SHP77 (cell line): ENCODE measurements around the gene SNRPD2.
"Not testable (repeated sequence)": the region's sequence is repeated elsewhere in the genome, so short reads cannot be mapped to it uniquely, and the experiment has no call there.

Experiments used
- DNase-seq, 2 experiments: peaks; one replicate each; lab custom pipeline; 2025; lab: John Stamatoyannopoulos, UW

Gene SNRPD2

GRCh38 chr19:45691516-45692186 is at the start of gene SNRPD2:
Gene SNRPD2, minus strand, starts transcription at chr19:45691953. Its CDS starts 65 bp downstream, at chr19:45691888.
- peak; percentile 89 to 90 for DNase-seq

- no peak for DNase-seq
Measured at GRCh38 chr19:45739498-45740439, 48.0 kb upstream of the SNRPD2 start.

- no peak for DNase-seq
Measured at GRCh38 chr19:45733160-45733810, 41.5 kb upstream of the SNRPD2 start, which contains the start of gene MEIOSIN. Gene MEIOSIN, plus strand, starts transcription at chr19:45733439. Its CDS starts 1,938 bp downstream, at chr19:45735377.

- DNase-seq, result peak; percentile 97
Measured at GRCh38 chr19:45730368-45731288, 38.9 kb upstream of the SNRPD2 start, which contains the start of gene FBXO46. Gene FBXO46, minus strand, starts transcription at chr19:45730896. Its CDS starts 17,401 bp downstream, at chr19:45713495.

- no peak for DNase-seq
Measured at GRCh38 chr19:45729800-45730290, 38.1 kb upstream of the SNRPD2 start.

- DNase-seq, result not testable (repeated sequence)
Measured at GRCh38 chr19:45728683-45729082, 36.9 kb upstream of the SNRPD2 start.

GRCh38 chr19:45720065-45720464 is 28.3 kb upstream of the SNRPD2 start:
- DNase-seq, result not testable (repeated sequence)

GRCh38 chr19:45717983-45718650 is 26.4 kb upstream of the SNRPD2 start:
- no peak for DNase-seq

- peak; percentile 97 to 98 for DNase-seq
Measured at GRCh38 chr19:45717131-45717982, 25.6 kb upstream of the SNRPD2 start.

GRCh38 chr19:45716359-45717130 is 24.8 kb upstream of the SNRPD2 start:
- DNase-seq, result no peak

- DNase-seq, result no peak
Measured at GRCh38 chr19:45715139-45715538, 23.4 kb upstream of the SNRPD2 start.

- no peak for DNase-seq
Measured at GRCh38 chr19:45713141-45713540, 21.4 kb upstream of the SNRPD2 start.

- no peak for DNase-seq
Measured at GRCh38 chr19:45712699-45713067, 20.9 kb upstream of the SNRPD2 start.

- DNase-seq, result no peak
Measured at GRCh38 chr19:45711851-45712698, 20.3 kb upstream of the SNRPD2 start.

GRCh38 chr19:45710356-45711130 is 18.8 kb upstream of the SNRPD2 start:
- DNase-seq, result no peak

- no peak for DNase-seq
Measured at GRCh38 chr19:45705710-45706415, 14.1 kb upstream of the SNRPD2 start.
